H1 (cell line): ENCODE results near the gene DUOX1. TPM values are rescaled to one million over a fixed set of nuclear protein-coding genes. Genes with fewer than 3 reads are reported as not detected.

ENCODE experiments used
- BCL11A ChIP-seq, 2 experiments: IDR thresholded peaks; one replicate each; pipeline ENCODE4 v1.6.1; 2011; ENCODE audit warnings: low read depth in 2 of 2, low read length in 2 of 2, mild to moderate bottlenecking in 2 of 2
- CHD2 ChIP-seq: IDR thresholded peaks from 2 replicates; pipeline ENCODE4 v1.6.1; 2012; ENCODE audit warnings: low read length, improper control_type of control experiment
- NRF1 ChIP-seq: IDR thresholded peaks from 2 replicates; pipeline ENCODE4 v1.6.1; 2011; ENCODE audit warnings: mild to moderate bottlenecking, low read depth, low read length, improper control_type of control experiment
- POU5F1 ChIP-seq: IDR thresholded peaks from 2 replicates; pipeline ENCODE4 v1.6.1; 2011; ENCODE audit warnings: low read depth, mild to moderate bottlenecking, low read length, moderate library complexity
- RNF2 ChIP-seq: fragments of 200-900, 300-1000 bp; sonication (generic); IDR thresholded peaks from 2 replicates; pipeline ENCODE4 v1.7.1; 2016; ENCODE audit warnings: borderline replicate concordance, low read depth, mild to moderate bottlenecking, antibody characterized with exemption, low read length; ENCODE audit not compliant: poor library complexity, severe bottlenecking; ENCODE audit errors: missing control alignments
- SIN3A ChIP-seq, 2 experiments: IDR thresholded peaks in 1 of 2; conservative IDR thresholded peaks in 1 of 2; 2 replicates each; pipeline ENCODE4 v1.6.1; 2011 to 2012; ENCODE audit warnings: low read length in 2 of 2, improper control_type of control experiment in 1 of 2, low read depth in 1 of 2, mild to moderate bottlenecking in 1 of 2
- polyA plus RNA-seq, 7 experiments: library from polyadenylated mRNA; depleted of rRNA in 3 of 7; stranded (reverse) in 5 of 7; unstranded in 2 of 7; fragments of >200 nt in 5 of 7; fragments of 200-250 nt in 2 of 7; gene quantifications; 1 replicate in 5 of 7; 2 replicates in 1 of 7; 4 replicates in 1 of 7; pipeline versions ENCODE4 v1.2.1 to v1.2.3, GENCODE V29; 2011 to 2013; ENCODE audit warnings: missing spikeins in 2 of 7, mixed read lengths in 2 of 7
- total RNA-seq: library from RNA; stranded (reverse); fragmentation: NEBNext Ultra II Directional; extraction: Animal tissue kit (Norgen Biotek cat#: 25700); gene quantifications from 2 replicates; pipeline ENCODE4 v1.2.1, GENCODE V29; 2021
- TF ChIP-seq, protein P1 (sequence below): fragments of 300-600 bp; sonication (generic); IDR thresholded peaks from 2 replicates; pipeline ENCODE4 v1.7.1; 2012; ENCODE audit warnings: low read length, moderate library complexity, mild to moderate bottlenecking, inconsistent platforms; ENCODE audit not compliant: insufficient replicate concordance

DUOX1 gene
- total and polyA plus RNA-seq, 2 of the 8 experiments (the other 6 are each of a cell fraction or from before 2014, with no cell fraction given) = 0.84 to 1.4 TPM

DNA sequence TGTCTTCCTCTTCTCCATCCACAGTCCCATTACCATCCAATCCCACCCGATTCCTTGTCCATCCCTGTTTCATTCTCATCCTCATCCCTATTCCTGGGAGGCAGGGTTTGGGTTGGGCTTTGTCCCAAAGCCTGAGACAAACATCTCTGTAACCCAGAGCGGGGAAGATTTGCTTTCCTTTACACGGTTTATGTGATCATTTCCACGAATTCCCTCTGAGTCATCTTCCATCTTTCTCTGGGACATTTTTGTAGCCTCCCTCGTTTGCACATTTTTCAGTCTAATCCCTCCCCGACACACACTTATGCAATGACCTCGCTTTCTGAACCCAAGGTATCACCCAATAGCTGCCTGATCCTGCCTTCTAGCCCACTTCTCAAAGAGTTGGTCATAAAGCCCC is 38.6 kb upstream of the DUOX1 start (continued):
- TF ChIP-seq, protein P1, sequence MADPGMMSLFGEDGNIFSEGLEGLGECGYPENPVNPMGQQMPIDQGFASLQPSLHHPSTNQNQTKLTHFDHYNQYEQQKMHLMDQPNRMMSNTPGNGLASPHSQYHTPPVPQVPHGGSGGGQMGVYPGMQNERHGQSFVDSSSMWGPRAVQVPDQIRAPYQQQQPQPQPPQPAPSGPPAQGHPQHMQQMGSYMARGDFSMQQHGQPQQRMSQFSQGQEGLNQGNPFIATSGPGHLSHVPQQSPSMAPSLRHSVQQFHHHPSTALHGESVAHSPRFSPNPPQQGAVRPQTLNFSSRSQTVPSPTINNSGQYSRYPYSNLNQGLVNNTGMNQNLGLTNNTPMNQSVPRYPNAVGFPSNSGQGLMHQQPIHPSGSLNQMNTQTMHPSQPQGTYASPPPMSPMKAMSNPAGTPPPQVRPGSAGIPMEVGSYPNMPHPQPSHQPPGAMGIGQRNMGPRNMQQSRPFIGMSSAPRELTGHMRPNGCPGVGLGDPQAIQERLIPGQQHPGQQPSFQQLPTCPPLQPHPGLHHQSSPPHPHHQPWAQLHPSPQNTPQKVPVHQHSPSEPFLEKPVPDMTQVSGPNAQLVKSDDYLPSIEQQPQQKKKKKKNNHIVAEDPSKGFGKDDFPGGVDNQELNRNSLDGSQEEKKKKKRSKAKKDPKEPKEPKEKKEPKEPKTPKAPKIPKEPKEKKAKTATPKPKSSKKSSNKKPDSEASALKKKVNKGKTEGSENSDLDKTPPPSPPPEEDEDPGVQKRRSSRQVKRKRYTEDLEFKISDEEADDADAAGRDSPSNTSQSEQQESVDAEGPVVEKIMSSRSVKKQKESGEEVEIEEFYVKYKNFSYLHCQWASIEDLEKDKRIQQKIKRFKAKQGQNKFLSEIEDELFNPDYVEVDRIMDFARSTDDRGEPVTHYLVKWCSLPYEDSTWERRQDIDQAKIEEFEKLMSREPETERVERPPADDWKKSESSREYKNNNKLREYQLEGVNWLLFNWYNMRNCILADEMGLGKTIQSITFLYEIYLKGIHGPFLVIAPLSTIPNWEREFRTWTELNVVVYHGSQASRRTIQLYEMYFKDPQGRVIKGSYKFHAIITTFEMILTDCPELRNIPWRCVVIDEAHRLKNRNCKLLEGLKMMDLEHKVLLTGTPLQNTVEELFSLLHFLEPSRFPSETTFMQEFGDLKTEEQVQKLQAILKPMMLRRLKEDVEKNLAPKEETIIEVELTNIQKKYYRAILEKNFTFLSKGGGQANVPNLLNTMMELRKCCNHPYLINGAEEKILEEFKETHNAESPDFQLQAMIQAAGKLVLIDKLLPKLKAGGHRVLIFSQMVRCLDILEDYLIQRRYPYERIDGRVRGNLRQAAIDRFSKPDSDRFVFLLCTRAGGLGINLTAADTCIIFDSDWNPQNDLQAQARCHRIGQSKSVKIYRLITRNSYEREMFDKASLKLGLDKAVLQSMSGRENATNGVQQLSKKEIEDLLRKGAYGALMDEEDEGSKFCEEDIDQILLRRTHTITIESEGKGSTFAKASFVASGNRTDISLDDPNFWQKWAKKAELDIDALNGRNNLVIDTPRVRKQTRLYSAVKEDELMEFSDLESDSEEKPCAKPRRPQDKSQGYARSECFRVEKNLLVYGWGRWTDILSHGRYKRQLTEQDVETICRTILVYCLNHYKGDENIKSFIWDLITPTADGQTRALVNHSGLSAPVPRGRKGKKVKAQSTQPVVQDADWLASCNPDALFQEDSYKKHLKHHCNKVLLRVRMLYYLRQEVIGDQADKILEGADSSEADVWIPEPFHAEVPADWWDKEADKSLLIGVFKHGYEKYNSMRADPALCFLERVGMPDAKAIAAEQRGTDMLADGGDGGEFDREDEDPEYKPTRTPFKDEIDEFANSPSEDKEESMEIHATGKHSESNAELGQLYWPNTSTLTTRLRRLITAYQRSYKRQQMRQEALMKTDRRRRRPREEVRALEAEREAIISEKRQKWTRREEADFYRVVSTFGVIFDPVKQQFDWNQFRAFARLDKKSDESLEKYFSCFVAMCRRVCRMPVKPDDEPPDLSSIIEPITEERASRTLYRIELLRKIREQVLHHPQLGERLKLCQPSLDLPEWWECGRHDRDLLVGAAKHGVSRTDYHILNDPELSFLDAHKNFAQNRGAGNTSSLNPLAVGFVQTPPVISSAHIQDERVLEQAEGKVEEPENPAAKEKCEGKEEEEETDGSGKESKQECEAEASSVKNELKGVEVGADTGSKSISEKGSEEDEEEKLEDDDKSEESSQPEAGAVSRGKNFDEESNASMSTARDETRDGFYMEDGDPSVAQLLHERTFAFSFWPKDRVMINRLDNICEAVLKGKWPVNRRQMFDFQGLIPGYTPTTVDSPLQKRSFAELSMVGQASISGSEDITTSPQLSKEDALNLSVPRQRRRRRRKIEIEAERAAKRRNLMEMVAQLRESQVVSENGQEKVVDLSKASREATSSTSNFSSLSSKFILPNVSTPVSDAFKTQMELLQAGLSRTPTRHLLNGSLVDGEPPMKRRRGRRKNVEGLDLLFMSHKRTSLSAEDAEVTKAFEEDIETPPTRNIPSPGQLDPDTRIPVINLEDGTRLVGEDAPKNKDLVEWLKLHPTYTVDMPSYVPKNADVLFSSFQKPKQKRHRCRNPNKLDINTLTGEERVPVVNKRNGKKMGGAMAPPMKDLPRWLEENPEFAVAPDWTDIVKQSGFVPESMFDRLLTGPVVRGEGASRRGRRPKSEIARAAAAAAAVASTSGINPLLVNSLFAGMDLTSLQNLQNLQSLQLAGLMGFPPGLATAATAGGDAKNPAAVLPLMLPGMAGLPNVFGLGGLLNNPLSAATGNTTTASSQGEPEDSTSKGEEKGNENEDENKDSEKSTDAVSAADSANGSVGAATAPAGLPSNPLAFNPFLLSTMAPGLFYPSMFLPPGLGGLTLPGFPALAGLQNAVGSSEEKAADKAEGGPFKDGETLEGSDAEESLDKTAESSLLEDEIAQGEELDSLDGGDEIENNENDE = no peak
- TF ChIP-seq BCL11A (IDR thresholded peaks at IDR 0.05; ENCODE audit: low read depth in 2 of 2, low read length in 2 of 2) (no peak), CHD2 (no peak), SIN3A (conservative IDR thresholded peaks at IDR 0.05 in 1 of 2, IDR thresholded peaks at IDR 0.05 in 1 of 2; ENCODE audit: low read depth in 1 of 2, low read length in 2 of 2) (no peak), RNF2 (no peak), NRF1 (no peak), POU5F1 (no peak)
